Esophagus squamous epithelium (tissue), 4 donors: ENCODE results near the gene CMTM1.

ENCODE experiments used
- CTCF ChIP-seq, 6 experiments: fragments of 450-650 bp in 4 of 6; fragments of 200-600 bp in 2 of 6; sonication (generic) in 2 of 6; IDR thresholded peaks; one replicate each; pipeline ENCODE4 v1.5.1; 2016 to 2019; ENCODE audit warnings: antibody characterized with exemption in 6 of 6, mild to moderate bottlenecking in 4 of 6, moderate library complexity in 4 of 6
- POLR2A ChIP-seq, 4 donors: fragments of 450-650 bp; IDR thresholded peaks; one replicate each; pipeline ENCODE4 v1.6.1; 2017; ENCODE audit warnings: antibody characterized with exemption in 4 of 4, mild to moderate bottlenecking in 4 of 4, moderate library complexity in 3 of 4

DNA sequence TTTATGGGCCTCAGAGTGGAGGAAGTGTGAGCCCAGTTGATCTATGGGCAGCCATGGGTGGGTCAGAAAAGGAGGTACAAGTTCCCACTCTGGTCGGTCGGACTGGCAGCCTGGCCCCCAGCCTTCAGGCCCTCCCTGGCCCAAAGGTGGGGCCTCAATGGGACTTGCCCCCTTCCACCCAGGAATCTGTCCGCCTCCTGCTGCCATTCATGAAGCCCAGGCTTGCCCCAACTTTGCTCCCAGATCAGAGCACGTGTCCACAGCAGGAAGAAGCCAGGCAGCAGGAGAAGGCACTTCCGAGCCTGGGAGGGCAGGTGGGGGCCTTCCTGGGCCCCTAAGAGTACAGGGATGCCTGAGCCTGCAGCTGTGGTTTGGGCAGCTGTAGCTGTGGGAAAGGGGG lies 35.2 kb downstream of the CMTM1 start:
- TF ChIP-seq CTCF (IDR thresholded peaks at IDR 0.05), result no peak
- no peak for TF ChIP-seq POLR2A (IDR thresholded peaks at IDR 0.05)
